ENCODE measurements around the gene DCDC2.

DNA sequence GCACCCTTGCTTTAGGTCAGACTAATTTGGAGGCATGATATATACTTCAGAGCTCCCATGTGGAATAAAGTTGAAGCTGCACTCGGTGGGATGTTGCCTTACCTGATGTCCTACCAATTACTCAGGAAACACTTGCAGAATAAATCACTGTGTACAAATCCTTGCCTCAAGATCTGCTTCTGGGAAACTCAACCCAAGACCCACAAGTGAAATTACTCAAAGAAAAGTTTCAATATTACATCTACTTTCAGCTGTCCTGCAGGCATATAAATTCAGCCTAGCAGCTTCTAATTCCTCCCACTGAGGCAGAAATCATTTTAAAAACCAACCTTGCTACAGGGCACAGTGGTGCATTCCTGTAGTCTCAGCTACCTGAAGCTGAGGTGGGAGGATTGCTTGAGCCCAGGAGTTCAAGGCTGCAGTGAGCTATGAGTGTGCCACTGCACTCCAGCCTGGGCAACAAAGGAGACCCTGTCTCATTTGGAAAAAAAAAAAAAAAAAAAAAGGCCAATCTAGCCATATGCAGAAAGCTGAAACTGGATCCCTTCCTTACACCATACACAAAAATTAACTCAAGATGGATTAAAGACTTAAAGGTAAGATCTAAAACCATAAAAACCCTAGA is 20.7 kb upstream of the DCDC2 start:
- no peak for TF ChIP-seq CTCF (IDR thresholded peaks at IDR 0.05)
- TF ChIP-seq POLR2A (IDR thresholded peaks at IDR 0.05): no peak
- no peak for TF ChIP-seq POLR2AphosphoS5 (IDR thresholded peaks at IDR 0.05)
- no peak for TF ChIP-seq EP300 (IDR thresholded peaks at IDR 0.05)

All from sigmoid colon (tissue), 4 donors.